Stimulated activated CD4-positive, alpha-beta T cell treated with anti-CD3 and anti-CD28 coated beads, Interleukin-2, amount 100 ng/mL, for 48 hours (primary cell): ENCODE measurements around the gene ADAM21.

Source experiments
- DNase-seq, 2 donors: peaks; one replicate each; pipeline ENCODE4 v3.0.0-alpha.2; 2020

The ADAM21 gene

GRCh38 chr14:70489579-70490200 lies 37.7 kb downstream of the ADAM21 start:
- no peak for DNase-seq

- DNase-seq = no peak
These were observed 46.2 kb downstream of the ADAM21 start for GRCh38 chr14:70498191-70498590.
